ENCODE measurements around the gene IFNG-AS1.

IFNG-AS1 gene

GRCh38 chr12:67989184-67989920 lies at the start of gene IFNG-AS1:
Gene IFNG-AS1, plus strand, starts transcription at chr12:67989447.
- no peak for DNase-seq (ENCODE audit: low spot score)

- DNase-seq (ENCODE audit: low spot score) = no peak
Observed at GRCh38 chr12:67939611-67940010, 49.6 kb upstream of the IFNG-AS1 start.

GRCh38 chr12:67940780-67941243 lies 48.4 kb upstream of the IFNG-AS1 start:
- DNase-seq (ENCODE audit: low spot score) = no peak

- no peak for DNase-seq (ENCODE audit: low spot score)
Observed at GRCh38 chr12:67942724-67943123, 46.5 kb upstream of the IFNG-AS1 start.

- DNase-seq (ENCODE audit: low spot score) = peak; percentile 81
Observed at GRCh38 chr12:67943141-67943892, 45.9 kb upstream of the IFNG-AS1 start.

- DNase-seq (ENCODE audit: low spot score) = no peak
Observed at GRCh38 chr12:67944093-67944492, 45.2 kb upstream of the IFNG-AS1 start.

- no peak for DNase-seq (ENCODE audit: low spot score)
Observed at GRCh38 chr12:67952787-67953186, 36.5 kb upstream of the IFNG-AS1 start.

- DNase-seq (ENCODE audit: low spot score) = no peak
Observed at GRCh38 chr12:67957383-67957782, 31.9 kb upstream of the IFNG-AS1 start.

GRCh38 chr12:67958187-67958586 lies 31.1 kb upstream of the IFNG-AS1 start:
- no peak for DNase-seq (ENCODE audit: low spot score)

GRCh38 chr12:67964456-67964855 lies 24.8 kb upstream of the IFNG-AS1 start:
- DNase-seq (ENCODE audit: low spot score) = no peak

- no peak for DNase-seq (ENCODE audit: low spot score)
Observed at GRCh38 chr12:67966560-67966959, 22.7 kb upstream of the IFNG-AS1 start.

GRCh38 chr12:67968321-67968720 lies 20.9 kb upstream of the IFNG-AS1 start:
- no peak for DNase-seq (ENCODE audit: low spot score)

GRCh38 chr12:67968725-67969124 lies 20.5 kb upstream of the IFNG-AS1 start:
- DNase-seq (ENCODE audit: low spot score) = no peak

- no peak for DNase-seq (ENCODE audit: low spot score)
Observed at GRCh38 chr12:67969134-67969802, 20.0 kb upstream of the IFNG-AS1 start.

- no peak for DNase-seq (ENCODE audit: low spot score)
Observed at GRCh38 chr12:67977668-67978067, 11.6 kb upstream of the IFNG-AS1 start.

GRCh38 chr12:67980391-67980790 lies 8.9 kb upstream of the IFNG-AS1 start:
- DNase-seq (ENCODE audit: low spot score) = no peak

- peak; percentile 85 for DNase-seq (ENCODE audit: low spot score)
Observed at GRCh38 chr12:67981287-67982162, 7.7 kb upstream of the IFNG-AS1 start.

- no peak for DNase-seq (ENCODE audit: low spot score)
Observed at GRCh38 chr12:67982164-67982563, 7.1 kb upstream of the IFNG-AS1 start.

- no peak for DNase-seq (ENCODE audit: low spot score)
Observed at GRCh38 chr12:67986632-67987031, 2.6 kb upstream of the IFNG-AS1 start.

GRCh38 chr12:67988601-67989021 lies 636 bp upstream of the IFNG-AS1 start:
- no peak for DNase-seq (ENCODE audit: low spot score)

GRCh38 chr12:67991158-67991557 lies 1.9 kb downstream of the IFNG-AS1 start:
- no peak for DNase-seq (ENCODE audit: low spot score)

GRCh38 chr12:67993143-67993542 lies 3.9 kb downstream of the IFNG-AS1 start:
- DNase-seq (ENCODE audit: low spot score) = no peak
